ENCODE measurements around the gene DTYMK. TPM values are rescaled to one million over a fixed set of nuclear protein-coding genes. Genes with fewer than 3 reads are reported as not detected.

DTYMK gene
- total RNA-seq, 1 experiment from 2014 or later: 155 TPM

DNA sequence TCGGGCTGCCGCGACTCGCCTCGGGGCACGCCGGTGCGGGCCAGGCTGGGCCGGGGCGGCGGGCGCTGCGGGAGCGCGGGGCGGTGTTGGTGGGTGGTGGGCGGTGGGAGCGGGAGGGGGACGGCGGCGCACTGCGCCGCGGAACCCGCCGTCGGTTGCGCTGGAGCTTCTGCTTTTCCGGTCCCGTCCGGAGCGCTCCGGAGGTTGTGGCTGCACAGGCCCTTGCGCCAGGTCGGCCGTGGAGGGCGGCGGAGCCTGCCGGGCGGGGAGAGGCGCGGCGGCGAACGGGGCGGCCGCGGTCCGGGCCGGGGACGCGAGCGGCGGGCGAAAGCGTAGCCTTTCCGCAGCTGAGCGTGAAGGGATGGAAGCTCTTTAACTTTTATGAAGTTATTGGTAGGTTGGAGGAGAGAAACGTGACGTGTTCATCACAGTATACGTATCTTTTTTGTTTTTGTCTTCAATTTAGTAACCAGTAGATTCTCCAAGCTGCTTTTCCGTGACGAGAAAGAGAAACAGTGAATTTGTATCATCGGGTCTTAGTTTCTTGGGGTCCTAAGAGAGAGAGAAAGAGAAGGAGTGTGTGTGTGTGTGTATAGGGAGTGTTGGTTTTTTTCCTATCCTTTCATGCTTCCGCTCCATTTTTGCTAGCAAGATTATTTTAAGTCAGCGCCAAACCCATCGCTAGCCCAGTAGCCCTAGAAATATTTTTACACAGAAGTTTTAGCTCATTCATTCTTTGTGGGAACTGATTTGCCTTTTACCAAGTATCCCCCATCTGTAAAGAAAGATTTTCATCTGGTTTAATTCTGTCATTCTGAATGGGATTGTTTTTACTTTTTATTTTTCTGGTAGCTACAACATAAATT, 48.6 kb downstream of the DTYMK start:
- ChIA-PET POLR2A (ENCODE audit: unreplicated experiment) (interaction anchor here (0.7 kb wide), 1 partner anchor 125 kb away, joined by 6 read pairs; no protein-coding TSS in a partner anchor), CTCF (interaction anchor here (0.6 kb wide), 1 partner anchor 229 kb away, joined by 3 read pairs; no protein-coding TSS in a partner anchor)
- ATAC-seq (peak; percentile 15), DNase-seq (no peak)
- intact Hi-C loops (cut with micrococcal nuclease): loop anchor here (5.0 kb wide), 1 partner anchor 81 kb away; the partner anchor contains the start of gene BOK
- Histone ChIP-seq H3F3A (ENCODE audit: low read length, unreplicated experiment) (no peaks in the 10 kb centered on the region), H2AFZ (ENCODE audit: low read length) (peak overlapping the region; percentile 93), H3K4me2 (ENCODE audit: low read length) (peak overlapping the region; percentile 89), H3K9me3 (ENCODE audit: low read length) (no peaks in the 10 kb centered on the region), H3K4me1 (ENCODE audit: insufficient read depth, low read length) (peaks cover 17% of the 10 kb centered on the region), H3K27me3 (ENCODE audit: low read length) (no peaks in the 10 kb centered on the region), H3K79me2 (ENCODE audit: low read length) (peaks cover 90% of the 10 kb centered on the region), H3K9me2 (replicated peaks; ENCODE audit: low read length) (no peaks in the 10 kb centered on the region), H4K20me1 (ENCODE audit: low read length) (peaks cover 25% of the 10 kb centered on the region; the same call in 1 of the 2 replicates), H3K36me3 (ENCODE audit: low read depth, low read length) (peaks cover 14% of the 10 kb centered on the region), H3K27ac (ENCODE audit: low read length) (no peak overlapping the region), H3K4me3 (ENCODE audit: low read length) (peak overlapping the region; percentile 94), H3K9ac (ENCODE audit: low read length) (peak overlapping the region; percentile 97)
- BruUV-seq (replicated peaks): TSS peak; percentile 49
- TF ChIP-seq EZH2phosphoT487 (IDR thresholded peaks at IDR 0.05; ENCODE audit: borderline replicate concordance, low read length): no peak
- no peak for TF ChIP-seq EZH2 (IDR thresholded peaks at IDR 0.05; ENCODE audit: low read length, unreplicated experiment)
- TF ChIP-seq, protein P1, sequence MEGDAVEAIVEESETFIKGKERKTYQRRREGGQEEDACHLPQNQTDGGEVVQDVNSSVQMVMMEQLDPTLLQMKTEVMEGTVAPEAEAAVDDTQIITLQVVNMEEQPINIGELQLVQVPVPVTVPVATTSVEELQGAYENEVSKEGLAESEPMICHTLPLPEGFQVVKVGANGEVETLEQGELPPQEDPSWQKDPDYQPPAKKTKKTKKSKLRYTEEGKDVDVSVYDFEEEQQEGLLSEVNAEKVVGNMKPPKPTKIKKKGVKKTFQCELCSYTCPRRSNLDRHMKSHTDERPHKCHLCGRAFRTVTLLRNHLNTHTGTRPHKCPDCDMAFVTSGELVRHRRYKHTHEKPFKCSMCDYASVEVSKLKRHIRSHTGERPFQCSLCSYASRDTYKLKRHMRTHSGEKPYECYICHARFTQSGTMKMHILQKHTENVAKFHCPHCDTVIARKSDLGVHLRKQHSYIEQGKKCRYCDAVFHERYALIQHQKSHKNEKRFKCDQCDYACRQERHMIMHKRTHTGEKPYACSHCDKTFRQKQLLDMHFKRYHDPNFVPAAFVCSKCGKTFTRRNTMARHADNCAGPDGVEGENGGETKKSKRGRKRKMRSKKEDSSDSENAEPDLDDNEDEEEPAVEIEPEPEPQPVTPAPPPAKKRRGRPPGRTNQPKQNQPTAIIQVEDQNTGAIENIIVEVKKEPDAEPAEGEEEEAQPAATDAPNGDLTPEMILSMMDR (conservative IDR thresholded peaks at IDR 0.05; ENCODE audit: low read depth, low read length): no peak

DNA sequence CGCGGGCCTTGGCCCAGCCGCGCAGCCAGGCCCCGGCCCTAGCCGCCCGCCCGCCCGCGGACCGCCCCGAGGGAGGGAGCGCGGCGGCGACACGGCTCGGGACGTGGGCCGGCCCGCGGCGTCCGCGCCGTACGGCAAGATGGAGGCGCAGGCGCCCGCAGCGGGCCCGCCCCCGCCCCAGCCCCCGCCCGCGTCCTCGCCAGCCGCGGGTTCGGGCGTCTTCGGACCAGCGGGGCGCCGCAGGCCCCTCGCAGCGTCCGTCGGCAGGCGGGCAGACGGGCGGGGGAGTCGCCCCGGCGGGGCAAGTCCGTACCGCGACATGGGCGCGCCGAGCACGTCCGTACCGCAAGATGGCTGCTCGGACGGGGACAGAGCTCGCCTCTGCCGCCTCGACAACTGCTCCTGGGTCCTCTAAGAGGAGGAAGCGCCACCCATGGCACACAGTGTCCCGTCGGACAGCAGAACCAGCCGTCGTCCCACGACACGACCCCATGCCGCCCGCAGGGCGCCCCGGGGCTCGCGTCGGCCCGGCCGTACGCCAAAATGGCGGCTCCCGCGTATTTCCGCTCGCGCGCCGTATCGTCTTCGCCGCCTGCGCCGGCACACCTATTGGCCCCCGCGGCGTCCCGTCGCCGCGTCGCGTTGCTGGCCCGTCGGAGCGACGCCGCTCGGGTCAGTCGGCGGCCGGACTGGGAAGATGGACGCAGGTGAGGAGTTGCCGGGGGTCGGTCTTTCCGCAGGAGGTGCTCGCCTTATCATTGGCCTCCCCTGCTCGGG, 49.4 kb downstream of the DTYMK start, which contains the start of the genes ATG4B and THAP4:
Gene ATG4B (plus strand): TSS at position 676 of the 777 bp plus-strand sequence. CDS start 22 bp downstream, at position 698.
Gene THAP4 (minus strand): TSS at position 141 of the 777 bp plus-strand sequence. CDS start 141 bp downstream, outside the sequence.
- Histone ChIP-seq H3K27ac (ENCODE audit: low read length) (peak within 1 kb of the TSS; percentile 83), H3K36me3 (ENCODE audit: low read depth, low read length) (peaks cover 22% of the 10 kb centered on the region), H3K9me3 (ENCODE audit: low read length) (no peaks in the 10 kb centered on the region), H3K4me1 (ENCODE audit: insufficient read depth, low read length) (peaks cover 17% of the 10 kb centered on the region), H3K79me2 (ENCODE audit: low read length) (peaks cover 90% of the 10 kb centered on the region), H4K20me1 (ENCODE audit: low read length) (peaks cover 25% of the 10 kb centered on the region; the same call in 1 of the 2 replicates), H3K4me3 (ENCODE audit: low read length) (peak within 1 kb of the TSS; percentile 100), H3F3A (ENCODE audit: low read length, unreplicated experiment) (no peaks in the 10 kb centered on the region), H3K9ac (ENCODE audit: low read length) (peak within 1 kb of the TSS; percentile 97), H3K9me2 (replicated peaks; ENCODE audit: low read length) (no peaks in the 10 kb centered on the region), H2AFZ (ENCODE audit: low read length) (peak within 1 kb of the TSS; percentile 93), H3K27me3 (ENCODE audit: low read length) (no peaks in the 10 kb centered on the region), H3K4me2 (ENCODE audit: low read length) (peak within 1 kb of the TSS; percentile 100)
- no TSS peak for BruUV-seq (replicated peaks)
- intact Hi-C loops (cut with micrococcal nuclease): loop anchor here (5.0 kb wide), 1 partner anchor 80 kb away; the partner anchor contains the start of gene BOK
- DNase-seq (peak; percentile 86), ATAC-seq (peak; percentile 76)
- POLR2A ChIA-PET (ENCODE audit: unreplicated experiment): interaction anchor here (0.5 kb wide), 1 partner anchor 22 kb away, joined by 3 read pairs; no protein-coding TSS in a partner anchor
- CTCF ChIA-PET: no interaction called here
- TF ChIP-seq EZH2phosphoT487 (IDR thresholded peaks at IDR 0.05; ENCODE audit: borderline replicate concordance, low read length): no peak
- TF ChIP-seq, protein P1 (conservative IDR thresholded peaks at IDR 0.05; ENCODE audit: low read depth, low read length): no peak
- TF ChIP-seq EZH2 (IDR thresholded peaks at IDR 0.05; ENCODE audit: low read length, unreplicated experiment): no peak

All from PC-3 (cell line).